GM13977 (cell line): ENCODE data around the gene CFDP1.

ENCODE experiments used
- DNase-seq: peaks from one replicate; pipeline ENCODE4 v3.0.0; 2012; ENCODE audit warnings: low spot score
- CTCF ChIP-seq: IDR thresholded peaks from 2 replicates; pipeline ENCODE4 v1.5.1; 2012; ENCODE audit warnings: mild to moderate bottlenecking, control low read depth; ENCODE audit not compliant: insufficient read depth; ENCODE audit errors: extremely low read depth, missing control alignments
- in situ Hi-C: fragments of 300-500 bp; cut with MboI; formaldehyde crosslinking; loops from one replicate; pipeline ENCODE4 v1.12.0; 2022; ENCODE audit warnings: low sequenced_read_pairs, low pct_unique_long_range_greater_than_20kb, mixed read lengths, inconsistent platforms; ENCODE audit not compliant: unreplicated experiment

CFDP1 gene

GRCh38 chr16:75376475-75377161, 56.7 kb downstream of the CFDP1 start:
- no peak for DNase-seq
- in situ Hi-C loops, result no loop called here
- TF ChIP-seq CTCF, result no peak

GRCh38 chr16:75374388-75374787, 58.9 kb downstream of the CFDP1 start:
- in situ Hi-C loops, result no loop called here
- no peak for DNase-seq
- no peak for TF ChIP-seq CTCF

GRCh38 chr16:75372236-75372856, 61.0 kb downstream of the CFDP1 start:
- DNase-seq, result no peak
- TF ChIP-seq CTCF, result no peak
- in situ Hi-C loops, result no loop called here

GRCh38 chr16:75371171-75371570, 62.1 kb downstream of the CFDP1 start:
- DNase-seq, result no peak
- no peak for TF ChIP-seq CTCF
- in situ Hi-C loops, result no loop called here

GRCh38 chr16:75364286-75364791, 69.0 kb downstream of the CFDP1 start:
- in situ Hi-C loops, result no loop called here
- no peak for TF ChIP-seq CTCF
- DNase-seq, result no peak

GRCh38 chr16:75362846-75363245, 70.5 kb downstream of the CFDP1 start:
- DNase-seq, result no peak
- in situ Hi-C loops, result no loop called here
- TF ChIP-seq CTCF, result no peak

- in situ Hi-C loops, result no loop called here
- no peak for DNase-seq
- TF ChIP-seq CTCF, result no peak
These were observed 71.4 kb downstream of the CFDP1 start for GRCh38 chr16:75361936-75362335.
